RWPE2 (cell line): ENCODE results near the gene DPM2.

Source experiments
- ATAC-seq: fragments of 200-7000 bp; cut with Tn5 transposase; 3 replicates; pipeline ENCODE4 v1.9.1; 2021; ENCODE audit warnings: low read depth
- DNase-seq: peaks from one replicate; pipeline ENCODE4 v3.0.0-alpha.2; 2020; ENCODE audit warnings: low spot score
- H3K27ac ChIP-seq: fragments of 450-650 bp; 2 replicates; pipeline ENCODE4 v1.5.1; 2017; ENCODE audit warnings: mild to moderate bottlenecking; ENCODE audit not compliant: poor library complexity, severe bottlenecking
- H3K27me3 ChIP-seq: fragments of 250-450 bp; sonication (Bioruptor Pico); 2 replicates; pipeline ENCODE4 v1.5.1; 2021; ENCODE audit warnings: mild to moderate bottlenecking, moderate library complexity; ENCODE audit not compliant: insufficient read depth, poor library complexity, severe bottlenecking
- H3K36me3 ChIP-seq: fragments of 250-450 bp; sonication (Bioruptor Pico); 2 replicates; pipeline ENCODE4 v1.5.1; 2020; ENCODE audit warnings: low read depth, mild to moderate bottlenecking, moderate library complexity
- H3K4me1 ChIP-seq: fragments of 250-450 bp; sonication (Bioruptor Pico); 2 replicates; pipeline ENCODE4 v1.5.1; 2021; ENCODE audit warnings: mild to moderate bottlenecking, moderate library complexity; ENCODE audit not compliant: insufficient read depth, poor library complexity, severe bottlenecking
- H3K4me3 ChIP-seq: fragments of 250-450 bp; sonication (Bioruptor Pico); 2 replicates; pipeline ENCODE4 v1.5.1; 2021; ENCODE audit warnings: mild to moderate bottlenecking, moderate library complexity; ENCODE audit not compliant: severe bottlenecking
- H3K9me3 ChIP-seq: fragments of 250-450 bp; sonication (Bioruptor Pico); 2 replicates; pipeline ENCODE4 v1.5.1; 2021; ENCODE audit warnings: mild to moderate bottlenecking, moderate library complexity; ENCODE audit not compliant: severe bottlenecking
- CTCF ChIP-seq: fragments of 450-650 bp; IDR thresholded peaks from one replicate; pipeline ENCODE4 v1.5.1; 2017; ENCODE audit warnings: mild to moderate bottlenecking, moderate library complexity; ENCODE audit not compliant: poor library complexity, severe bottlenecking

Gene DPM2

GRCh38 chr9:127973169-127974000 lies 35.7 kb upstream of the DPM2 start:
- Histone ChIP-seq H3K27me3 (no peaks in the 10 kb centered on the region), H3K36me3 (no peaks in the 10 kb centered on the region), H3K27ac (no peak overlapping the region), H3K4me3 (no peak overlapping the region), H3K4me1 (peaks cover 20% of the 10 kb centered on the region), H3K9me3 (no peaks in the 10 kb centered on the region)
- no peak for TF ChIP-seq CTCF
- DNase-seq (no peak), ATAC-seq (no peak)

- TF ChIP-seq CTCF, result no peak
- ATAC-seq (no peak), DNase-seq (no peak)
- no peaks in the 10 kb centered on the region for H3K27me3 ChIP-seq
- H3K4me1 ChIP-seq, result peaks cover 26% of the 10 kb centered on the region
- no peaks in the 10 kb centered on the region for H3K36me3 ChIP-seq
- H3K4me3 ChIP-seq, result no peak overlapping the region
- no peaks in the 10 kb centered on the region for H3K9me3 ChIP-seq
- no peak overlapping the region for H3K27ac ChIP-seq
These were observed 34.7 kb upstream of the DPM2 start for GRCh38 chr9:127972236-127972871.

GRCh38 chr9:127971357-127972235 lies 33.9 kb upstream of the DPM2 start:
- Histone ChIP-seq H3K36me3 (no peaks in the 10 kb centered on the region), H3K9me3 (no peaks in the 10 kb centered on the region), H3K4me3 (no peak overlapping the region), H3K27me3 (no peaks in the 10 kb centered on the region), H3K4me1 (peaks cover 31% of the 10 kb centered on the region), H3K27ac (no peak overlapping the region)
- TF ChIP-seq CTCF, result no peak
- ATAC-seq (no peak), DNase-seq (no peak)

GRCh38 chr9:127970401-127971313 lies 33.0 kb upstream of the DPM2 start:
- H3K27me3 ChIP-seq, result no peaks in the 10 kb centered on the region
- no peak overlapping the region for H3K4me3 ChIP-seq
- ATAC-seq (peak; percentile 11; the same call in 1 of the 3 replicates), DNase-seq (no peak)
- H3K27ac ChIP-seq, result peak overlapping the region; percentile 47
- no peak for TF ChIP-seq CTCF
- no peaks in the 10 kb centered on the region for H3K9me3 ChIP-seq
- no peaks in the 10 kb centered on the region for H3K36me3 ChIP-seq
- H3K4me1 ChIP-seq, result peaks cover 41% of the 10 kb centered on the region
